ENCODE results near the gene ATP8B2. TPM values are rescaled to one million over a fixed set of nuclear protein-coding genes. Genes with fewer than 3 reads are reported as not detected.

ATP8B2 gene
- total and polyA plus RNA-seq, 7 donors: 1.3 to 5.8 (median 3.6) TPM

- Histone ChIP-seq H3K36me3 (ENCODE audit: insufficient read depth in 1 of 2, low read depth in 1 of 2) (peaks cover 0 to 23% of the 10 kb centered on the region in 2 donors), H3K27ac (no peak overlapping the region), H3K27me3 (ENCODE audit: insufficient read depth in 3 of 3, low read length in 2 of 3) (peaks cover 0 to 9% (median 0%) of the 10 kb centered on the region in 3 donors), H3K4me3 (no peak overlapping the region), H3K9me3 (no peaks in the 10 kb centered on the region), H3K4me1 (peaks cover 12% of the 10 kb centered on the region)
- no peak for TF ChIP-seq CTCF (IDR thresholded peaks at IDR 0.05)
- no peak for ATAC-seq
- DNase-seq: no peak
- intact Hi-C loops (cut with DNase I): no loop called here
- WGBS, 3 donors: 70 to 80% (median 79%) methylated on average over 4 of the region's 4 CpGs
Observed at GRCh38 chr1:154350383-154350782, 25.1 kb downstream of the ATP8B2 start.

- intact Hi-C loops (cut with DNase I): no loop called here
- peaks cover 12% of the 10 kb centered on the region for H3K4me1 ChIP-seq
- 81 to 82% (median 81%) methylated on average over 14 of the region's 14 CpGs for WGBS, 3 donors
- H3K27me3 ChIP-seq (ENCODE audit: insufficient read depth in 3 of 3, low read length in 2 of 3): peaks cover 0 to 9% (median 0%) of the 10 kb centered on the region in 3 donors
- no peak for DNase-seq
- no peak for TF ChIP-seq CTCF (IDR thresholded peaks at IDR 0.05)
- no peak overlapping the region for H3K27ac ChIP-seq
- H3K4me3 ChIP-seq: no peak overlapping the region
- peaks cover 0 to 13% of the 10 kb centered on the region in 2 donors for H3K36me3 ChIP-seq (ENCODE audit: insufficient read depth in 1 of 2, low read depth in 1 of 2)
- H3K9me3 ChIP-seq: no peaks in the 10 kb centered on the region
- ATAC-seq: no peak
Observed at GRCh38 chr1:154351363-154352068, 26.2 kb downstream of the ATP8B2 start.

GRCh38 chr1:154352245-154352580, 26.9 kb downstream of the ATP8B2 start:
- ATAC-seq: peak in 1 of 4 donors; percentile 8
- Histone ChIP-seq H3K27me3 (ENCODE audit: insufficient read depth in 3 of 3, low read length in 2 of 3) (peaks cover 0 to 9% (median 0%) of the 10 kb centered on the region in 3 donors), H3K4me3 (peak overlapping the region; percentile 59), H3K4me1 (peaks cover 12% of the 10 kb centered on the region), H3K27ac (no peak overlapping the region), H3K36me3 (ENCODE audit: insufficient read depth in 1 of 2, low read depth in 1 of 2) (peaks cover 0 to 8% of the 10 kb centered on the region in 2 donors), H3K9me3 (no peaks in the 10 kb centered on the region)
- DNase-seq: no peak
- WGBS, 3 donors: 21 to 24% (median 23%) methylated on average over 9 of the region's 9 CpGs
- no peak for TF ChIP-seq CTCF (IDR thresholded peaks at IDR 0.05)
- intact Hi-C loops (cut with DNase I): no loop called here

- H3K27ac ChIP-seq: no peak overlapping the region
- 1 to 3% (median 3%) methylated on average over 35 to 41 of the region's 41 CpGs for WGBS, 3 donors
- peaks cover 12% of the 10 kb centered on the region for H3K4me1 ChIP-seq
- ATAC-seq (peak; percentile 49 to 70 (median 66)), DNase-seq (peak in 1 of 2 donors; percentile 30)
- peaks cover 0 to 9% (median 0%) of the 10 kb centered on the region in 3 donors for H3K27me3 ChIP-seq (ENCODE audit: insufficient read depth in 3 of 3, low read length in 2 of 3)
- H3K4me3 ChIP-seq: peak overlapping the region; percentile 59
- H3K9me3 ChIP-seq: no peaks in the 10 kb centered on the region
- TF ChIP-seq CTCF (IDR thresholded peaks at IDR 0.05): no peak
- intact Hi-C loops (cut with DNase I): no loop called here
- peaks cover 0 to 7% of the 10 kb centered on the region in 2 donors for H3K36me3 ChIP-seq (ENCODE audit: insufficient read depth in 1 of 2, low read depth in 1 of 2)
Observed at GRCh38 chr1:154352581-154353459, 27.5 kb downstream of the ATP8B2 start.

All from psoas muscle (tissue), 8 donors.